Fibroblast of mammary gland (primary cell): Measurements from ENCODE around the gene TK1.

Experiments
- DNase-seq: peaks from one replicate; pipeline ENCODE4 v3.0.0-alpha.2; 2010; ENCODE audit warnings: low read depth
- H3K4me3 ChIP-seq: 2 replicates; pipeline ENCODE4 v1.5.1; 2011; ENCODE audit warnings: low read depth, mild to moderate bottlenecking, low read length, moderate library complexity; ENCODE audit not compliant: control insufficient read depth
- CTCF ChIP-seq: conservative IDR thresholded peaks from 2 replicates; pipeline ENCODE4 v1.5.1; 2011; ENCODE audit warnings: low read depth, low read length, inconsistent platforms; ENCODE audit not compliant: control insufficient read depth, insufficient read depth

The TK1 gene

GRCh38 chr17:78163881-78164747 is 22.7 kb downstream of the TK1 start:
- no peak overlapping the region for H3K4me3 ChIP-seq
- TF ChIP-seq CTCF = no peak
- no peak for DNase-seq

- no peak for TF ChIP-seq CTCF
- peak; percentile 79 for DNase-seq
- H3K4me3 ChIP-seq = no peak overlapping the region
Measured at GRCh38 chr17:78159575-78160158, 27.2 kb downstream of the TK1 start.

DNA sequence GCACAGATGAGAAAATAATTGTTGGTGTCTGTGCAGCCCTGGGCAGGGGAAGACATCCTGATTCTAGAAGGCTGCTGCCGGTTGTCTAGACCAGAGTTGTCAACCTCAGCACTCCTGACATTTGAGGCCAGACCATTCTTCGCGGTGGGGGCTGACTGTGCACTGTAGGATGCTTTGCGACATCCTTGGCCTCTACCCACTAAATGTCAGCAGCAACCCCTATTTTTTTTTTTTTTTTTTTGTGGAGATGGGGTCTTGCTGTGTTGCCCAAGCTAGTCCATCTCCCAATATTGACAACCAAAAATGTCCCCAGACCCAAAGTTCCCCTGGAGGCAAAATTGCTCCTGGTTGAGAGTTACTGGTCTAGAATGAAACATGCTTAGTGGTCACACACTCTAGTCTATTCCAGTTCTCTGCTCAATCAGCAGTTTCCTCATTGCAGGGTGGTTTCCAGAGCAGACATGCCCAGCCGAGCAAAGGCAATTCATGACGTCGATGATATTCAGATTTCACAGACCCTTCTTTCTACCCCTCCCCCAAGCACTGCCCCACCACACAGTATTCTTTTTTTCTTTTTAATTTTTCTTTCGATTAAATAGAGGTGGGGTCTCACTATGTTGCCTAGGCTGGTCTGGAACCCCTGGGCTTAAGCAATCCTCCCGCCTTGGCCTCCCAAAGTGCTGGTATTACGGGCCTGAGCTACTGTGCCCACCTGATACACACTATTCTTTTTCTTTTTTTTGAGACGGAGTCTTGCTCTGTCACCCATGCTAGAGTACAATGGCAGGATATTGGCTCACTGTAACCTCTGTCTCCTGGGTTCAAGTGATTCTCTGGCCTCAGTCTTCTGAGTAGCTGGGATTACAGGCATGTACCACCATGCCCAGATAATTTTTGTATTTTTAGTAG is 31.7 kb downstream of the TK1 start:
- DNase-seq = no peak
- no peak overlapping the region for H3K4me3 ChIP-seq
- no peak for TF ChIP-seq CTCF

- TF ChIP-seq CTCF = no peak
- H3K4me3 ChIP-seq = no peak overlapping the region
- DNase-seq = no peak
Measured at GRCh38 chr17:78151514-78152008, 35.3 kb downstream of the TK1 start.

GRCh38 chr17:78148286-78149016 is 38.4 kb downstream of the TK1 start:
- DNase-seq = no peak
- no peak overlapping the region for H3K4me3 ChIP-seq
- no peak for TF ChIP-seq CTCF
